ENCODE data around the gene KLK11.

GRCh38 chr19:51010066-51010795 is 16.2 kb downstream of the KLK11 start:
- TF ChIP-seq TCF7L2 (IDR thresholded peaks at IDR 0.05; ENCODE audit: low read depth, low read length): no peak
- no peak for TF ChIP-seq CTCF (IDR thresholded peaks at IDR 0.05)

All from Panc1 (cell line).